Glutamatergic neuron (in vitro differentiated cells): ENCODE data around the gene MLXIP. TPM values are rescaled to one million over a fixed set of nuclear protein-coding genes. Genes with fewer than 3 reads are reported as not detected.

Experiments used
- DNase-seq: peaks from one replicate; pipeline ENCODE4 v3.0.0; 2022
- H3K27ac Mint-ChIP-seq: one replicate; pipeline ENCODE4 v1.8.0; 2020; ENCODE audit warnings: mild to moderate bottlenecking, mixed read lengths, inconsistent platforms; ENCODE audit not compliant: unreplicated experiment
- H3K27me3 Mint-ChIP-seq: one replicate; pipeline ENCODE4 v1.8.0; 2020; ENCODE audit warnings: mild to moderate bottlenecking, moderate library complexity, mixed read lengths, inconsistent platforms; ENCODE audit not compliant: unreplicated experiment
- H3K36me3 Mint-ChIP-seq: one replicate; pipeline ENCODE4 v1.8.0; 2020; ENCODE audit warnings: mild to moderate bottlenecking, mixed read lengths, inconsistent platforms; ENCODE audit not compliant: unreplicated experiment
- H3K4me1 Mint-ChIP-seq: one replicate; pipeline ENCODE4 v1.8.0; 2020; ENCODE audit warnings: mild to moderate bottlenecking, low read depth, mixed read lengths, inconsistent platforms; ENCODE audit not compliant: unreplicated experiment
- H3K4me3 Mint-ChIP-seq: one replicate; pipeline ENCODE4 v1.8.0; 2020; ENCODE audit warnings: mild to moderate bottlenecking, mixed read lengths, inconsistent platforms; ENCODE audit not compliant: unreplicated experiment
- H3K9me3 Mint-ChIP-seq: one replicate; pipeline ENCODE4 v1.8.0; 2020; ENCODE audit warnings: mild to moderate bottlenecking, moderate library complexity, mixed read lengths, inconsistent platforms; ENCODE audit not compliant: unreplicated experiment
- CTCF ChIP-seq: fragments of 200-600 bp; sonication (generic); IDR thresholded peaks from one replicate; pipeline ENCODE4 v1.5.0; 2021; ENCODE audit not compliant: partially characterized antibody, unreplicated experiment
- total RNA-seq: library from RNA; stranded (reverse); fragmentation: NEBNext Ultra II Directional; extraction: Animal tissue kit (Norgen Biotek cat#: 25700); gene quantifications from one replicate; pipeline ENCODE4 v1.2.1, GENCODE V29; 2021; ENCODE audit not compliant: unreplicated experiment

MLXIP gene
- total RNA-seq, 1 donor from 2014 or later: 120 TPM

- no peak overlapping the region for H3K27ac Mint-ChIP-seq
These were observed 48.4 kb downstream of the MLXIP start for GRCh38 chr12:122126713-122127597.

GRCh38 chr12:122127839-122128238, 49.3 kb downstream of the MLXIP start:
- Mint-ChIP-seq H3K27ac (no peak overlapping the region), H3K4me1 (peaks cover 18% of the 10 kb centered on the region), H3K36me3 (no peaks in the 10 kb centered on the region), H3K4me3 (no peak overlapping the region), H3K27me3 (peaks cover 6% of the 10 kb centered on the region), H3K9me3 (peaks cover 11% of the 10 kb centered on the region)
- no peak for TF ChIP-seq CTCF
- DNase-seq: no peak

More at GRCh38 chr12:122126713-122127597, 48.4 kb downstream of the MLXIP start:
- Mint-ChIP-seq H3K4me3 (no peak overlapping the region), H3K36me3 (no peaks in the 10 kb centered on the region), H3K4me1 (peaks cover 20% of the 10 kb centered on the region), H3K9me3 (peaks cover 9% of the 10 kb centered on the region), H3K27me3 (peaks cover 10% of the 10 kb centered on the region)
- no peak for TF ChIP-seq CTCF
- no peak for DNase-seq

GRCh38 chr12:122128481-122128880, 49.9 kb downstream of the MLXIP start:
- H3K27ac Mint-ChIP-seq: no peak overlapping the region
- peaks cover 6% of the 10 kb centered on the region for H3K27me3 Mint-ChIP-seq
- H3K4me1 Mint-ChIP-seq: peaks cover 14% of the 10 kb centered on the region
- no peaks in the 10 kb centered on the region for H3K36me3 Mint-ChIP-seq
- TF ChIP-seq CTCF: no peak
- no peak for DNase-seq
- no peak overlapping the region for H3K4me3 Mint-ChIP-seq
- H3K9me3 Mint-ChIP-seq: peaks cover 10% of the 10 kb centered on the region

- no peak for TF ChIP-seq CTCF
- Mint-ChIP-seq H3K4me3 (no peak overlapping the region), H3K27me3 (peaks cover 7% of the 10 kb centered on the region), H3K36me3 (no peaks in the 10 kb centered on the region), H3K4me1 (peaks cover 12% of the 10 kb centered on the region), H3K9me3 (peaks cover 10% of the 10 kb centered on the region), H3K27ac (no peak overlapping the region)
- no peak for DNase-seq
These were observed 50.6 kb downstream of the MLXIP start for GRCh38 chr12:122129131-122129530.

GRCh38 chr12:122130150-122130549, 51.6 kb downstream of the MLXIP start:
- Mint-ChIP-seq H3K27me3 (peaks cover 9% of the 10 kb centered on the region), H3K4me1 (peaks cover 12% of the 10 kb centered on the region), H3K9me3 (peaks cover 10% of the 10 kb centered on the region), H3K36me3 (no peaks in the 10 kb centered on the region), H3K27ac (no peak overlapping the region), H3K4me3 (no peak overlapping the region)
- no peak for DNase-seq
- TF ChIP-seq CTCF: no peak
